Mesenchymal stem cell (in vitro differentiated cells and primary cell): Measurements from ENCODE around the gene MEIKIN.
"Not testable (repeated sequence)": the region's sequence is repeated elsewhere in the genome, so short reads cannot be mapped to it uniquely, and the experiment has no call there.

ENCODE experiments used
- DNase-seq: peaks from one replicate; pipeline ENCODE4 v3.0.0-alpha.2; 2013
- H2AFZ ChIP-seq: one replicate; pipeline ENCODE4 v1.6.1; 2013; ENCODE audit warnings: low read depth, mild to moderate bottlenecking, control low read depth, inconsistent platforms, low read length, moderate library complexity
- H2AK5ac ChIP-seq: 2 replicates; pipeline ENCODE4 v1.6.1; 2013; ENCODE audit warnings: low read length, moderate library complexity, mild to moderate bottlenecking, inconsistent platforms; ENCODE audit not compliant: severe bottlenecking
- H2BK120ac ChIP-seq: one replicate; pipeline ENCODE4 v1.6.1; 2013; ENCODE audit warnings: low read depth, mild to moderate bottlenecking, inconsistent platforms, low read length, moderate library complexity
- H2BK12ac ChIP-seq, 2 experiments: one replicate each; pipeline ENCODE4 v1.6.1; 2013; ENCODE audit warnings: inconsistent platforms in 2 of 2, low read length in 2 of 2, mild to moderate bottlenecking in 2 of 2, moderate library complexity in 2 of 2, control low read depth in 1 of 2
- H2BK15ac ChIP-seq: one replicate; pipeline ENCODE4 v1.6.1; 2013; ENCODE audit warnings: mild to moderate bottlenecking, low read depth, inconsistent platforms; ENCODE audit not compliant: poor library complexity, severe bottlenecking
- H2BK5ac ChIP-seq: 2 replicates; pipeline ENCODE4 v1.6.1; 2013; ENCODE audit warnings: low read depth, mild to moderate bottlenecking, low read length, control low read depth, inconsistent platforms; ENCODE audit not compliant: poor library complexity, severe bottlenecking
- H3K14ac ChIP-seq, 2 experiments: one replicate each; pipeline ENCODE4 v1.6.1; 2013; ENCODE audit warnings: inconsistent platforms in 2 of 2, low read length in 2 of 2, control low read depth in 1 of 2, mild to moderate bottlenecking in 1 of 2, moderate library complexity in 1 of 2
- H3K18ac ChIP-seq, 2 experiments: one replicate each; pipeline ENCODE4 v1.6.1; 2013; ENCODE audit warnings: inconsistent platforms in 2 of 2, low read length in 2 of 2, control low read depth in 1 of 2, low read depth in 1 of 2, mild to moderate bottlenecking in 1 of 2
- H3K23ac ChIP-seq, 2 experiments: one replicate each; pipeline ENCODE4 v1.6.1; 2013; ENCODE audit warnings: inconsistent platforms in 2 of 2, low read length in 2 of 2, mild to moderate bottlenecking in 2 of 2, moderate library complexity in 2 of 2, control low read depth in 1 of 2
- H3K27ac ChIP-seq: 2 replicates; pipeline ENCODE4 v1.5.1; 2013; ENCODE audit warnings: mild to moderate bottlenecking, moderate library complexity, low read length, control low read depth, inconsistent platforms; ENCODE audit not compliant: poor library complexity, severe bottlenecking
- H3K27me3 ChIP-seq, 2 experiments: 2 replicates each; pipeline versions ENCODE4 v1.6.1 to v1.7.0; 2013; ENCODE audit warnings: low read length in 2 of 2, mild to moderate bottlenecking in 2 of 2, moderate library complexity in 2 of 2, control low read depth in 1 of 2, inconsistent platforms in 1 of 2; ENCODE audit not compliant: control insufficient read depth in 1 of 2, insufficient read depth in 1 of 2
- H3K36me3 ChIP-seq, 2 experiments: 2 replicates each; pipeline versions ENCODE4 v1.6.1 to v1.7.0; 2013; ENCODE audit warnings: low read length in 2 of 2, control low read depth in 1 of 2, inconsistent platforms in 1 of 2, low read depth in 1 of 2, mild to moderate bottlenecking in 1 of 2; ENCODE audit not compliant: insufficient read depth in 2 of 2, control insufficient read depth in 1 of 2
- H3K4ac ChIP-seq, 2 experiments: one replicate each; pipeline ENCODE4 v1.6.1; 2013; ENCODE audit warnings: inconsistent platforms in 2 of 2, low read length in 2 of 2, mild to moderate bottlenecking in 2 of 2, moderate library complexity in 2 of 2, control low read depth in 1 of 2, low read depth in 1 of 2
- H3K4me1 ChIP-seq: 2 replicates; pipeline ENCODE4 v1.6.1; 2013; ENCODE audit warnings: low read depth, low read length, control low read depth; ENCODE audit not compliant: control insufficient read depth, insufficient read depth
- H3K4me2 ChIP-seq: 2 replicates; pipeline ENCODE4 v1.6.1; 2013; ENCODE audit warnings: low read length, mild to moderate bottlenecking, inconsistent platforms; ENCODE audit not compliant: poor library complexity, severe bottlenecking
- H3K4me3 ChIP-seq, 2 experiments: 2 replicates each; pipeline versions ENCODE4 v1.5.1 to v1.7.0; 2013; ENCODE audit warnings: low read length in 2 of 2, mild to moderate bottlenecking in 2 of 2, control low read depth in 1 of 2, low read depth in 1 of 2; ENCODE audit not compliant: insufficient read depth in 1 of 2
- H3K79me1 ChIP-seq: replicated peaks from 2 replicates; pipeline ENCODE4 v1.6.1; 2013; ENCODE audit warnings: mild to moderate bottlenecking, control low read depth, low read length, inconsistent platforms; ENCODE audit not compliant: poor library complexity, severe bottlenecking
- H3K9ac ChIP-seq: 2 replicates; pipeline ENCODE4 v1.7.0; 2013; ENCODE audit warnings: mild to moderate bottlenecking, low read length, moderate library complexity
- H3K9me3 ChIP-seq: 2 replicates; pipeline ENCODE4 v1.7.0; 2013; ENCODE audit warnings: mild to moderate bottlenecking, low read length; ENCODE audit not compliant: control insufficient read depth
- H4K8ac ChIP-seq: one replicate; pipeline ENCODE4 v1.6.1; 2013; ENCODE audit warnings: inconsistent platforms, mild to moderate bottlenecking, low read length, moderate library complexity
- H4K91ac ChIP-seq: one replicate; pipeline ENCODE4 v1.6.1; 2013; ENCODE audit warnings: mild to moderate bottlenecking, low read length, inconsistent platforms
- WGBS: methylation state at CpG from one replicate; pipeline ENCODE4 v1.1.7; 2013; ENCODE audit warnings: mixed read lengths; 5-methylcytosine and 5-hydroxymethylcytosine counted together

MEIKIN gene

DNA sequence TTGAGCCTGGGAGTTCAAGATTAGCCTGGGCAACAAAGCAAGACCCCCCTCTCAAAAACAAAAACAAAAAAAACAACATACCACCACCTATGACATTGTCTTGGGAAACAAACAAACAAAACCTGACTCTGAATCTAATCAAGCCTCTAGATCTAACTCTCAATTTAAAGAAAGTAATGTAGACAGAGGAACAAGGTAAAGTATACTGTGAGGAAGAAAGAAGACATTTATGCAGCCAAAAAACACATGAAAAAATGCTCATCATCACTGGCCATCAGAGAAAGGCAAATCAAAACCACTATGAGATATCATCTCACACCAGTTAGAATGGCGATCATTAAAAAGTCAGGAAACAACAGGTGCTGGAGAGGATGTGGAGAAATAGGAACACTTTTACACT, 167.3 kb downstream of the MEIKIN start:
- DNase-seq, H3K9ac ChIP-seq, H3K4me3 ChIP-seq, H3K14ac ChIP-seq, H3K4ac ChIP-seq, H2BK120ac ChIP-seq, H3K9me3 ChIP-seq, H4K91ac ChIP-seq, H2BK5ac ChIP-seq, H2BK12ac ChIP-seq, H2AK5ac ChIP-seq, H3K27ac ChIP-seq, H3K18ac ChIP-seq, H2BK15ac ChIP-seq, H3K4me2 ChIP-seq, H3K27me3 ChIP-seq, H2AFZ ChIP-seq, H3K4me1 ChIP-seq, H3K79me1 ChIP-seq, H4K8ac ChIP-seq, H3K23ac ChIP-seq: not testable (repeated sequence)
- no CpG with 5 or more reads among the region's 1 CpG for WGBS
- peaks cover 0 to 12% of the 10 kb centered on the region in 2 experiments for H3K36me3 ChIP-seq

DNA sequence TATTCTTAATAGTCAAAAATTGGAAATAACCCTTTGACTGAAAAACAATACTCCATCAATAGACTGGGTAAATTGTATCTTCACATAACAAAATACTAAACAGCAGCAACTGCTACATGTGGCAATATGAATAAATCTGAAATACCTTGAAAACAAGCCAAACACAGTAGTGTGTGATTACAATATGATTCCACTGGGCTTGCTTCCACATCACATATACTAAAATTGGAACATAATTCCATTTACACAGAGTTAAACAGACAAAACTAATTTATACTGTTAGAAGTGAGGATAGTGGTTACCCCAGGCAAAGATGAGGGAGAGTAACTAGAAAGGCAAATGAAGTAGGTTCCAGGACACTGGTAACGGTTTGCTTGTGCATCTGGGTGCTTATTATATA, 169.0 kb downstream of the MEIKIN start:
- H2BK15ac ChIP-seq = no peak overlapping the region
- no peak overlapping the region for H2BK12ac ChIP-seq
- no peak overlapping the region for H3K4me3 ChIP-seq
- no peaks in the 10 kb centered on the region for H3K9me3 ChIP-seq
- peaks cover 3% of the 10 kb centered on the region for H3K4me1 ChIP-seq
- H2AK5ac ChIP-seq = no peak overlapping the region
- 100% methylated on average over 1 of the region's 1 CpG for WGBS
- H3K14ac ChIP-seq = no peak overlapping the region
- H2BK5ac ChIP-seq = no peak overlapping the region
- DNase-seq = no peak
- no peak overlapping the region for H3K23ac ChIP-seq
- H3K27me3 ChIP-seq = no peaks in the 10 kb centered on the region
- H3K27ac ChIP-seq = no peak overlapping the region
- no peak overlapping the region for H3K4ac ChIP-seq
- H4K91ac ChIP-seq = no peak overlapping the region
- no peak overlapping the region for H3K9ac ChIP-seq
- H3K36me3 ChIP-seq = peaks cover 0 to 3% of the 10 kb centered on the region in 2 experiments
- no peak overlapping the region for H3K4me2 ChIP-seq
- no peak overlapping the region for H4K8ac ChIP-seq
- H3K18ac ChIP-seq = no peak overlapping the region
- no peak overlapping the region for H2BK120ac ChIP-seq
- no peak overlapping the region for H2AFZ ChIP-seq
- no peaks in the 10 kb centered on the region for H3K79me1 ChIP-seq

DNA sequence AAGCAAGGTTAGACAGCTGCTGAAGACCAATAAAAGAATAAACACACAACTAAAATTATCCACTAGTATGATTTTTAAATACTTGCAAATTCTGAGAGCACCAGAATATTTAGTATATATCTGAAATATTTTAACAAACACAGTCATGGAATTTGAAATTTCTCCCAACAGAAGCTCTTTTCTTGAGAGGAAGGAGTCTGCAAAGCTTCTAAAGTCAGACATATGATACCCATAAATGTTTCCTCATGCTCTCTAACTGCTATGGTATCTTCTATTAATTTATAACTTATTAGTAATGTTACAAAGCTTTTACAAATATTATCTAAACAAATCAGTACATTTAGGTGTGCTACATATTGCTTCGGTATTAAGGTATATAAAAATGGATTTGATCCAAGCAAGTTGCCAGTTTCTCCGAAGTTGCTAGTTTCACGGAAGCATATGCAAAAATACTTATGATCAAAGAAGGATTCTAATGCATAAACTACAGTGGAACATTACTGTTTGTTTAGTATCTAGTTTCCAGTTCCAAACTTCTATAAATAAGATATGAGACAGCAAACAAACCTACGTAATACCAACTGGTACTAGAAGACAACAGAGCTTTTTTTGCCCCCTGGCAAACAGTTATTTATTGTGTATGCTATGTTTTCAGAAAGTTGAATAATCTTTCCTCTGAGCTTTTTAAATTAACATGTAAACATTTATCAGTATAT, 170.7 kb downstream of the MEIKIN start:
- no CpG with 5 or more reads among the region's 4 CpGs for WGBS
- no peak overlapping the region for H2BK5ac ChIP-seq
- no peak overlapping the region for H3K27ac ChIP-seq
- no peak overlapping the region for H3K23ac ChIP-seq
- H3K18ac ChIP-seq = no peak overlapping the region
- H3K27me3 ChIP-seq = no peaks in the 10 kb centered on the region
- H3K14ac ChIP-seq = no peak overlapping the region
- H3K9me3 ChIP-seq = no peaks in the 10 kb centered on the region
- H3K4me2 ChIP-seq = no peak overlapping the region
- H3K4ac ChIP-seq = no peak overlapping the region
- no peak for DNase-seq
- H3K79me1 ChIP-seq = no peaks in the 10 kb centered on the region
- no peak overlapping the region for H4K91ac ChIP-seq
- no peak overlapping the region for H2BK120ac ChIP-seq
- no peak overlapping the region for H2AFZ ChIP-seq
- peaks cover 3% of the 10 kb centered on the region for H3K4me1 ChIP-seq
- H4K8ac ChIP-seq = no peak overlapping the region
- no peak overlapping the region for H3K4me3 ChIP-seq
- H3K9ac ChIP-seq = no peak overlapping the region
- H2BK15ac ChIP-seq = no peak overlapping the region
- no peak overlapping the region for H2BK12ac ChIP-seq
- H3K36me3 ChIP-seq = no peaks in the 10 kb centered on the region
- H2AK5ac ChIP-seq = no peak overlapping the region

DNA sequence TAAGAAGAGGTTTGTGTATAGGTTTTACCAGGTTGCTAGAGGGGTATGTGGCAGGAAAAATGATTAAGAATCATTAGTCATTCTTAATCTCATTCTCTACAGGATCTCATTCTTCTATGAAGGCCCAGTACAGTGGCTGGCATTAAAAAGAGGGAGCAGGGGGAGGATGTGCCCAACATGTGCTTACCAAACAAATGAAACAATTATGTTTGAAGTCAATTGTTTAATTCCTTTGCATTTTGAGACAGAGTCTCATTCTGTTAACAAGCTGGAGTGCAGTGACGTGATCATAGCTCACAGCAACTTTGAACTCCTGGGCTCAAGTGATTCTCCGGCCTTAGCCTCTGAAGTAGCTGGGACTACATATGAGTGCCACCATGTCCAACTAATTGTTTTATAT, 171.7 kb downstream of the MEIKIN start:
- H3K4ac ChIP-seq = no peak overlapping the region
- no peak overlapping the region for H3K4me3 ChIP-seq
- no peaks in the 10 kb centered on the region for H3K27me3 ChIP-seq
- H4K8ac ChIP-seq = no peak overlapping the region
- H3K4me1 ChIP-seq = peaks cover 3% of the 10 kb centered on the region
- H2AFZ ChIP-seq = no peak overlapping the region
- no peaks in the 10 kb centered on the region for H3K79me1 ChIP-seq
- no peak overlapping the region for H2BK15ac ChIP-seq
- H4K91ac ChIP-seq = no peak overlapping the region
- H3K27ac ChIP-seq = no peak overlapping the region
- H2AK5ac ChIP-seq = peak overlapping the region; percentile 64
- H3K9ac ChIP-seq = no peak overlapping the region
- no peak overlapping the region for H3K14ac ChIP-seq
- DNase-seq = no peak
- H3K4me2 ChIP-seq = no peak overlapping the region
- no peak overlapping the region for H3K23ac ChIP-seq
- 96% methylated on average over 2 of the region's 2 CpGs for WGBS
- H3K36me3 ChIP-seq = no peaks in the 10 kb centered on the region
- H3K18ac ChIP-seq = no peak overlapping the region
- H3K9me3 ChIP-seq = no peaks in the 10 kb centered on the region
- no peak overlapping the region for H2BK120ac ChIP-seq
- H2BK5ac ChIP-seq = no peak overlapping the region
- no peak overlapping the region for H2BK12ac ChIP-seq
